Measurements from ENCODE around the gene MISP3.

DNA sequence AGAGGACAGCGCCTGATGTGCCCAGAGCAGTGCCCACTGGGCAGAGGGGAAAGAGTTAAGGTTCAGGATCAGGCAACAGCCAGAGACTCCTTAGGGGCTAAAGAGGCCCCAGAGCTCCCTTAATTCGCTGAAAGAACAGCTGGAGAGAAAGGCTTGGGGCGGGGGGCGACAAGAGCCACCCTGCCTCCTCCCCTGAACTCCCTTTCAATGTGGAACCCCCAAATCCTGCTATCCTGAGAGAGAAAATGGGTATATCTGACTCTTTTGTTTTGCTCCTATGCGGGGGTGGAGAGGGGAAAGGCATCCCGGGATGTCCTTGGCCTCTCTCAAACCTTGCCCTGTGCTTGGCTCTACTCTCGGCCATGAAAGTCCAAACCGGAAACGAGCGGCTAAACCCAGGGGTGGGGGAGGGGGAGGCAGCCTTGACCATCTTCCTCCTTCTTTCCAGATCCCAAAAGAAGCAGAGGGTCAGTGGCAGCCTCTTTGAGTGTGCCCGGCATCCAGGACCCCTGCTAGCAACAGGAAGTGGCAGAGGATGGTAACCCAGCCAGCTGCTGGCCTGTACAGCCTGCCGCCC is 40.3 kb downstream of the MISP3 start:
- TF ChIP-seq EZH2 (IDR thresholded peaks at IDR 0.05; ENCODE audit: low read depth, unreplicated experiment): no peak
- TF ChIP-seq CTCF (conservative IDR thresholded peaks at IDR 0.05; ENCODE audit: low read depth in 2 of 2): no peak
- TF ChIP-seq EZH2phosphoT487 (IDR thresholded peaks at IDR 0.05; ENCODE audit: unreplicated experiment): no peak
- no peak for TF ChIP-seq JUNB (IDR thresholded peaks at IDR 0.05; ENCODE audit: unreplicated experiment)
- no peak for TF ChIP-seq REST (IDR thresholded peaks at IDR 0.05; ENCODE audit: unreplicated experiment)
- TF ChIP-seq POLR2AphosphoS5 (IDR thresholded peaks at IDR 0.05; ENCODE audit: low read depth): no peak
- TF ChIP-seq STAT1 (IDR thresholded peaks at IDR 0.05; ENCODE audit: unreplicated experiment): no peak
- TF ChIP-seq CREB1 (CRISPR knock-in tag; IDR thresholded peaks at IDR 0.05; ENCODE audit: low read depth): no peak

Measured in GM23338 (cell line).